GM10248 (cell line): ENCODE data around the gene ZGRF1.

Experiments used
- CTCF ChIA-PET: fragments of 300-600 bp; sonication (Branson Sonifier 250); formaldehyde crosslinking; extraction: SDS; loops from one replicate; lab custom pipeline; 2021; ENCODE audit warnings: antibody characterized with exemption; lab: Yijun Ruan, JAX
- POLR2A ChIA-PET: fragments of 350-650 bp; sonication (Branson Sonifier 250); formaldehyde crosslinking; extraction: SDS; loops from one replicate; lab custom pipeline; 2020; ENCODE audit warnings: antibody characterized with exemption; lab: Yijun Ruan, JAX
- DNase-seq: peaks from one replicate; pipeline ENCODE4 v3.0.0; 2012; ENCODE audit errors: extremely low spot score
- TF ChIP-seq, protein P1 (sequence below): IDR thresholded peaks from 2 replicates; pipeline ENCODE4 v1.5.1; 2012; ENCODE audit warnings: mild to moderate bottlenecking, low read depth; ENCODE audit errors: extremely low read depth, missing control alignments, control extremely low read depth

The ZGRF1 gene

DNA sequence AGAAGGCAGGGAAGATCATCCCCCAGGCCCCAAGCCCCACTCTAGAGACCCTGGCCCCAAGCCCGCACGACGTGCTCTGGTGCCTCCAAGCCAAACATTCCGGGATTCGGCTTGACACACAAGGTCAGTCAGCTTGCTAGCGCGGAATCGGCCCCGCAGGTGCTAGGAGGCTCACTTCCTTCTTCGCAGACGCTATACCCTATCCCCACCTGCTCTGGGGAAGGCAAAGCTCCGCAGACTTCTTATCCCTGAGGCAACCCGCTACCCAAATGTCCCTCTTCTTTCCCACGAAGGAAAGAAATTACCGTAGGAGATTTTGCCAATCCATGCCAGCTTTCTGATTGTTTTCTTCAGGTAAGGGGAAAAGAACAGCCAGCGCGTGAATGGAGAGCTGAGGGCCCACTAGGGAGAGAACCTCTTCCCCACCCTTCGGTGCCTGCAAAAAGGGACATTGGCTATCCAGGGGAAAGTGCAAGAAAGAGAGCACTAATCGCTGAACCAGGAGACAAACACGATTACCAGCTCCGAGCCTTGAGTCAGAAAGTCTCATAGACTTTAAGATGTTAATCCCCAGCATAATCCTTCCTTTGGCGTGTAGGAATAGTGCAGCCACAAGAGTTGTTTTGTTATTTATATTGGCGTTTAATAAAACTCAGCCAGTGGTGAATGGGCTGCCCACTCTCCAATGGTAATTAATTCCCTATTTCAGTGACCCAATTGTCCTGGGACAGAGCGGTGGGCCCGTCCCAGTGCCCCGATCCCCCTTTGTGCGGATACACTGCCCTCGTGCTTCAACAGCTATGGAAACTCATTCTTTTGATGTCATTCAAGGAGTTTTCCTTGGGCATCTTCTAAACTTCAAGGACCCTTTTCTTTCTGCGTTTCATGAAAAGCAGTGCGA is 115.3 kb downstream of the ZGRF1 start:
- DNase-seq: no peak
- POLR2A ChIA-PET: no interaction called here
- CTCF ChIA-PET: interaction anchor here (0.9 to 8.8 kb wide), 13 partner anchors 10 to 421 kb away, joined by 3 to 156 read pairs (median 5); partner anchors contain the start of gene TIFA
- TF ChIP-seq, protein P1, sequence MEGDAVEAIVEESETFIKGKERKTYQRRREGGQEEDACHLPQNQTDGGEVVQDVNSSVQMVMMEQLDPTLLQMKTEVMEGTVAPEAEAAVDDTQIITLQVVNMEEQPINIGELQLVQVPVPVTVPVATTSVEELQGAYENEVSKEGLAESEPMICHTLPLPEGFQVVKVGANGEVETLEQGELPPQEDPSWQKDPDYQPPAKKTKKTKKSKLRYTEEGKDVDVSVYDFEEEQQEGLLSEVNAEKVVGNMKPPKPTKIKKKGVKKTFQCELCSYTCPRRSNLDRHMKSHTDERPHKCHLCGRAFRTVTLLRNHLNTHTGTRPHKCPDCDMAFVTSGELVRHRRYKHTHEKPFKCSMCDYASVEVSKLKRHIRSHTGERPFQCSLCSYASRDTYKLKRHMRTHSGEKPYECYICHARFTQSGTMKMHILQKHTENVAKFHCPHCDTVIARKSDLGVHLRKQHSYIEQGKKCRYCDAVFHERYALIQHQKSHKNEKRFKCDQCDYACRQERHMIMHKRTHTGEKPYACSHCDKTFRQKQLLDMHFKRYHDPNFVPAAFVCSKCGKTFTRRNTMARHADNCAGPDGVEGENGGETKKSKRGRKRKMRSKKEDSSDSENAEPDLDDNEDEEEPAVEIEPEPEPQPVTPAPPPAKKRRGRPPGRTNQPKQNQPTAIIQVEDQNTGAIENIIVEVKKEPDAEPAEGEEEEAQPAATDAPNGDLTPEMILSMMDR: no peak

DNA sequence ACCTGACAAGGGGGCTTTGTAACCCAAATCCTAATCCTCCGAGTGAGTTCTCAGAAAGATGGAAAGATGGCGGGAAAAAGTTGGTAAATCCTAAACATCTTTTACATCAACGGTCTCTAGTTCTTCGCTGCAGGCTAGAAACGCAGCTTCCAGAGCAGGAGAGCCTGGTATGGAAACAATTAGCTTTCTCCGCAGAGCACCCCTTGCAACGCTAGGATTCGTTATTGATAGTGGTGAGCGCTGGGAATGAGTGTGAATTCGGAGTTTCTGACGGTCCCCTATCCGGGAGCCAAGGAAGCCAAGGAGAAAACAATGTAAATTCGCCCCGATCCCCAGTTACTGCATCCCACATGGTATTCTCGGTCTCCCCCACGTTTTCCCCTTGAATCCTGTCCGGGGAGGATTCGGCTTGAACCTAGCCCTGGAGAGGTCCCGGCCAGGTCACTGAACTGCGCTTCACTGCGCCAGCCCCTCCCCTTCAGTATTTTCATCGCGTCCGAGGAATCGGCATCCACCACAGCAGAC is 116.0 kb downstream of the ZGRF1 start:
- CTCF ChIA-PET: interaction anchor here (0.9 to 8.8 kb wide), 13 partner anchors 10 to 420 kb away, joined by 3 to 156 read pairs (median 4); partner anchors contain the start of gene TIFA

DNA sequence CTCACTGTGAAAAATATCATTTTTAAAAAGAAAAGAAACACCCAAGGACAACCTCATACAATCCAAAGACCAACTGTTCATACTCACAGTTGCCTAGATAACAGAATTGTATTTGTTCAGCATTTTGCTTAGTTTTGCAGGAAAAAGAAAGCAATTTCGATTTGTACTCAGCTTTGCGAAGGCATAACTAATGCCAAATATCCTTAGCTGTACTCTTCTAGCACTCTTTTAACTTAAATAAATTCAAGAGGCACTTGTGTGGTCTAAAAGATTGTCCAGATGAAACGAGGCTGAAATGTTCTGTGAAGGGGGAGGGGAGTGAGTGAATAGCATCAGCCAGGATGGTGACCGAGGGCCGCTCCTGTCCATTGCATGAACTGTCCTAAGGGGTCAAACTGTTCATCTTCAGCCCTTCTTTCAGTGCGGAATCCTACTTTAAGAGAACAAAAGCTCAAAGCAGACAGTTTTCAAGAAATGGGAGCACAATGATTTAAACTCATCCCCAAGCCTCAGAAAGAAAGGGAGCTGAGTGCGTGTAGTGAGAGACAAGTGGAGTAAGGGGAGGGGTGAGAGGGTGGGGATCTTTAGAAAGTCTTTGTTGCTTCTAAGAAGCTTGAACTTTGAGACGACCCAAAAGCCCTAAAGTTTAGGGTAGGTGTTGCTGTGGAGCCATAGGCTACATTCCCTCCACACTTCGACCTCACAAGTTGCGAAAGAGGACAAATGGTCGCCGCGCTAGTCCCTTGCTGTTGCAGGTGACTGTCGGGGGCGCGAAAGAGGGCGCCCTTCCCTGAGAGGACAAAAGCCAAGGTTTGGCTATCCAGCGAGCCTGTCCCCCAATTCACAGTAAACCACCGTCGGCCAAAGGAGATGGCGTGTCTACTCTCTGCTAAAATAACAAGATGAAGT is 116.8 kb downstream of the ZGRF1 start:
- ChIA-PET CTCF (interaction anchor here (1.0 to 8.8 kb wide), 10 partner anchors 9 to 420 kb away, joined by 3 to 156 read pairs (median 12); partner anchors contain the start of gene TIFA), POLR2A (no interaction called here)
- DNase-seq: no peak
- TF ChIP-seq, protein P1: peak; percentile 47

More for the DNA sequence above, 116.0 kb downstream of the ZGRF1 start:
- no peak for DNase-seq
- POLR2A ChIA-PET: no interaction called here
- TF ChIP-seq, protein P1: no peak

- POLR2A ChIA-PET: interaction anchor here (1.7 kb wide), 1 partner anchor 86 kb away, joined by 4 read pairs; no protein-coding TSS in a partner anchor
- no peak for DNase-seq
- TF ChIP-seq, protein P1: no peak
- CTCF ChIA-PET: interaction anchor here (1.8 to 5.8 kb wide), 5 partner anchors 15 to 198 kb away, joined by 4 to 51 read pairs (median 11); no protein-coding TSS in a partner anchor
Measured at GRCh38 chr4:112518675-112519074, 118.0 kb downstream of the ZGRF1 start.

DNA sequence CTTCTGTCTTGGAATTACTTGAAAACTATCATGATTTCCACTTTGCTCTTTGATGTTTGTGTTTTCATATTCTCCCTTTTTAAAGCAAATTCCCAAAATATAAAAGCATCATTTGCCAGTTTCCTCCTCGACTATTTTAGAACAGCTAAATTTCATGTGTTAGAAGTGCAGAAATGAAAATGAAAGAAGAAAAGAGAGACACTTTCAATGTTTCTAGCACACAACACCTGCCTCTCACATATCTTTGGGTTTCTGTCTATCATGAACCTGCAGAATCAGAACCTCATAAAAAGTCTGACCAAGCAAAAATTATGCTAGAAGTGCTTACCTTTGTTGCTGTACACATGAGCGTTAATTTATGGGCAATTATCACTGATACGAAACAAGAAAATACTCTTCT is 118.8 kb downstream of the ZGRF1 start:
- CTCF ChIA-PET: interaction anchor here (1.8 to 5.8 kb wide), 6 partner anchors 14 to 197 kb away, joined by 4 to 51 read pairs (median 10); no protein-coding TSS in a partner anchor
- DNase-seq: no peak
- TF ChIP-seq, protein P1: no peak
- POLR2A ChIA-PET: interaction anchor here (1.7 kb wide), 1 partner anchor 87 kb away, joined by 4 read pairs; no protein-coding TSS in a partner anchor
